ENCODE data around the gene OIP5.
A peak's percentile ranks its signal among the peaks of the same experiment; 100 is the strongest.

The OIP5 gene

DNA sequence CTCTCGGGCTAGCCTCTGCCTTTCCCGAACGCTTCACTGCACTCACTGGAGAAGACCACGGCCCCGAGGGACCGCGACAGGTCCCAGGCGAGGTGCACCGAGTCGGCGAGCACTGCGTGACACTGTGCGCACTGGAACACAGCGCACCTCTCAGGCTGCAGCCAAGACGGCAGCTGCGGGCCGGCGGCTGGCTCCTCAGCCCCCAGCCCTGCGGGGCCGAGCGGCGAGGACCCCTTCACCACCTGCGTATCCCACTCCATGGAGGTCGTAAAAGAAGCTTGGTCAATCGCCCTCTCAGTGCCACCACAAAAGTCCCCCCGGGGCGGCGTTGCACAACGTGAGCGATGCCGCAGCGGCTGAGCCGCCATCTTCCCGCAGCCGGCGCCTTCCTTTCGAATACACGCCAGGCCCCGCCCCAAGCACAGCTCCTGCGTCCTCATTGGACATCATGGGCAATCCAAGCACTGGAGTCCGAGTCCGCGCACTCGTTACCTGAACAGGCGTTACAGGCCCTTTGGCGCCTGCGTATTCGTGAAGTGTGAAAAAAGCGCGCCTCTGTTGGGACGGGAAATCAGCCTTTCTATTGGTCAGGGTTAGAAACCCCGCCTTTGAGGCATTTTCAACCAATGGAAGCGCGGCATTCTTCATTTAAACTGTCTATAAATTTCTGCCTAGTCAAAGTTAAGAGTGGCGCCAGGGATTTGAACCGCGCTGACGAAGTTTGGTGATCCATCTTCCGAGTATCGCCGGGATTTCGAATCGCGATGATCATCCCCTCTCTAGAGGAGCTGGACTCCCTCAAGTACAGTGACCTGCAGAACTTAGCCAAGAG lies at the start of gene OIP5, which contains the start of gene NUSAP1:
TSS of gene OIP5 (minus strand) at position 398 of the 832 bp plus-strand sequence. CDS start at position 368, 30 bp downstream.
TSS of gene NUSAP1 (plus strand) at position 688 of the 832 bp plus-strand sequence. CDS start at position 765, 77 bp downstream.
- peak; percentile 63 for TF ChIP-seq CTCF (IDR thresholded peaks at IDR 0.05; ENCODE audit: low read depth, low read length)

DNA sequence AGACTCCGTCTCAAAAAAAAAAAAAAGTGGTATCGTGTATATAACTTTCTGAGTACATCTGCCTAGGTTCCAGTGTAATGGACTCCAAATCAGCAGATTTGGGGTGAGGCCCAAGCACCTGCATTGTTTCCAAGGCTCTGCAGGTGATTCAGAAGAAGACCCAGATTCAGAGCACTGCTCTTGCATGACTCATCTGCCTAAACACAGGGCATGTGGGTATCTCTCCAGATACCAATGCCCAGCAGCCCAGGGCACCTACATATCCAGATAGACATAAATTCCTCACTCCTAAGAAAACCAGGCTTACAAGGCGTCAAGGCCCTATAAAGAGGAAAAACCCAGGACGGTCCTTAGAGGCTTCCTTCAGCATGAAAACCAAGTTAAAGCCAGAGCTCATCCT lies 45.6 kb upstream of the OIP5 start:
- H3K4me3 ChIP-seq (ENCODE audit: low read depth, low read length) = no peak overlapping the region
- TF ChIP-seq CTCF (IDR thresholded peaks at IDR 0.05; ENCODE audit: low read depth, low read length) = no peak

More for the DNA sequence above, at the start of gene OIP5, which contains the start of gene NUSAP1:
- peak within 1 kb of the TSS; percentile 87 for H3K4me3 ChIP-seq (ENCODE audit: low read depth, low read length)

- H3K4me3 ChIP-seq (ENCODE audit: low read depth, low read length) = no peak overlapping the region
- no peak for TF ChIP-seq CTCF (IDR thresholded peaks at IDR 0.05; ENCODE audit: low read depth, low read length)
Observed at GRCh38 chr15:41367418-41367817, 35.0 kb upstream of the OIP5 start.

- no peak overlapping the region for H3K4me3 ChIP-seq (ENCODE audit: low read depth, low read length)
- no peak for TF ChIP-seq CTCF (IDR thresholded peaks at IDR 0.05; ENCODE audit: low read depth, low read length)
Observed at GRCh38 chr15:41354371-41354770, 22.0 kb upstream of the OIP5 start.

GRCh38 chr15:41350057-41350717 lies 17.8 kb upstream of the OIP5 start:
- TF ChIP-seq CTCF (IDR thresholded peaks at IDR 0.05; ENCODE audit: low read depth, low read length) = no peak

DNA sequence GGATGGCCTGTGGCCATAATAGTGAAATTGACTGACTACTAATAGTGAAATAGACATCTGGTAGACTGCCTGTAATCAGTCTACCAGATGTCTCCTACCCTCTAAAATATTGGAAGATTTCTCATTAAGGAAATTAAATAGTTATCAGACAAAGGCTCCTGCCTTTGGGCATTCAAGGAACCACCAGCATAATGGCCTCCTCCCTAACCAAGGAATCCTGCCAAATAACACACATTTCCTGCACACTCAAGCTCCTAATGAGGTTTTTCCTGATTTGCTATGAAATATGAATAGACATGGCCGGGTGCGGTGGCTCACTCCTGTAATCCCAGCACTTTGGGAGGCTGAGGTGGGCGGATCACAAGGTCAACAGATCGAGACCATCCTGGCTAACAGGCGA lies 14.8 kb upstream of the OIP5 start:
- no peak overlapping the region for H3K4me3 ChIP-seq (ENCODE audit: low read depth, low read length)
- no peak for TF ChIP-seq CTCF (IDR thresholded peaks at IDR 0.05; ENCODE audit: low read depth, low read length)

More at GRCh38 chr15:41350057-41350717, 17.8 kb upstream of the OIP5 start:
- H3K4me3 ChIP-seq (ENCODE audit: low read depth, low read length) = no peak overlapping the region

DNA sequence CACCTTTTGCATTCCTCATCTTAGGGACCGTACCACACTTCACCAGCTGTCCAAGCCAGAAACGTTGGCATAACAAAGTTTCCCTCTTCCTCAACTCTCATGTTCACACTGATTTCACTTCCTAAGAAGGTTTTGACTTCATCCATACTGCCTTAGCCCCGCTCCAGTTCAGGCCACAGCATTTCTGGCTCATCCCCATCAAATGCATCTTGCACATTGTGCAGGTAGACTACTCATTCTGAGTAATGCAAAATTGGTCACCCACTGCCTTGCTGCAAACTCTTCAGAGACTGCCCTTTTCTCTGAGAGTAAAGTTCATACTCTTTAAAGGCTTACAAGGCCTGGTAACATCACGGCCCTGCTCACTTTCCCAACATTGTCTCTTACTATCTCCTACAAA lies 9.1 kb upstream of the OIP5 start:
- no peak for TF ChIP-seq CTCF (IDR thresholded peaks at IDR 0.05; ENCODE audit: low read depth, low read length)
- H3K4me3 ChIP-seq (ENCODE audit: low read depth, low read length) = no peak overlapping the region
